Measurements from ENCODE around the gene PEAR1.

DNA sequence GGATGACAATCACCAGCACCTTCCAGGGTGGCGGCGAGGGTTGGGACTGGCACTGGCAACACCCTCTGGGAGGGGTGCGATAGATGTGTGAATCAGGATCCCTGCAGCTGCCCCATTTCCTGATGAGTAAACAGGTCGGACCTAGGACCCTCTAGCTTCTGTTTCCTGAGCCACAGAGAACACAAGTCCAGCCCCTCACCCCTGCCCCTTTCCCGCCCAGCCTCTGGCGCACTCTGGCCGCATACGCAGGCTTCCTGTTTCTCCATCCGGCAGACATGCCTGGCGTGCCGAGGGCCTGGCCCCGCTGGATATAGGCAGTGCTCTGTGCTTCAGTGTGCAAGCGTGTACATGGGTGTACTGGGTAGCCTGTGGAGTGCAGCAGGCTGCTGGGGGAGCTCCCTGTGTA, 4.6 kb downstream of the PEAR1 start:
- TF ChIP-seq, protein P1, sequence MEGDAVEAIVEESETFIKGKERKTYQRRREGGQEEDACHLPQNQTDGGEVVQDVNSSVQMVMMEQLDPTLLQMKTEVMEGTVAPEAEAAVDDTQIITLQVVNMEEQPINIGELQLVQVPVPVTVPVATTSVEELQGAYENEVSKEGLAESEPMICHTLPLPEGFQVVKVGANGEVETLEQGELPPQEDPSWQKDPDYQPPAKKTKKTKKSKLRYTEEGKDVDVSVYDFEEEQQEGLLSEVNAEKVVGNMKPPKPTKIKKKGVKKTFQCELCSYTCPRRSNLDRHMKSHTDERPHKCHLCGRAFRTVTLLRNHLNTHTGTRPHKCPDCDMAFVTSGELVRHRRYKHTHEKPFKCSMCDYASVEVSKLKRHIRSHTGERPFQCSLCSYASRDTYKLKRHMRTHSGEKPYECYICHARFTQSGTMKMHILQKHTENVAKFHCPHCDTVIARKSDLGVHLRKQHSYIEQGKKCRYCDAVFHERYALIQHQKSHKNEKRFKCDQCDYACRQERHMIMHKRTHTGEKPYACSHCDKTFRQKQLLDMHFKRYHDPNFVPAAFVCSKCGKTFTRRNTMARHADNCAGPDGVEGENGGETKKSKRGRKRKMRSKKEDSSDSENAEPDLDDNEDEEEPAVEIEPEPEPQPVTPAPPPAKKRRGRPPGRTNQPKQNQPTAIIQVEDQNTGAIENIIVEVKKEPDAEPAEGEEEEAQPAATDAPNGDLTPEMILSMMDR (IDR thresholded peaks at IDR 0.05), result no peak
- TF ChIP-seq POLR2A (IDR thresholded peaks at IDR 0.05) (no peak), POLR2AphosphoS5 (IDR thresholded peaks at IDR 0.05; ENCODE audit: insufficient read depth in 1 of 2, low read depth in 1 of 2) (no peak)
